Osteocyte (in vitro differentiated cells): ENCODE data around the gene SPECC1. TPM values are rescaled to one million over a fixed set of nuclear protein-coding genes. Genes with fewer than 3 reads are reported as not detected.

Experiments
- DNase-seq: peaks from one replicate; pipeline ENCODE4 v3.0.0; 2021; ENCODE audit warnings: mixed read lengths; ENCODE audit not compliant: unreplicated experiment; ENCODE audit errors: extremely low spot score
- H3K27ac Mint-ChIP-seq: one replicate; pipeline ENCODE4 v1.8.0; 2021; ENCODE audit warnings: mild to moderate bottlenecking, mixed read lengths; ENCODE audit not compliant: unreplicated experiment
- H3K27me3 Mint-ChIP-seq: one replicate; pipeline ENCODE4 v1.8.0; 2021; ENCODE audit warnings: mixed read lengths; ENCODE audit not compliant: unreplicated experiment
- H3K36me3 Mint-ChIP-seq: one replicate; pipeline ENCODE4 v1.8.0; 2021; ENCODE audit warnings: mixed read lengths; ENCODE audit not compliant: unreplicated experiment
- H3K4me1 Mint-ChIP-seq: one replicate; pipeline ENCODE4 v1.8.0; 2021; ENCODE audit warnings: mixed read lengths; ENCODE audit not compliant: unreplicated experiment
- H3K4me3 Mint-ChIP-seq: one replicate; pipeline ENCODE4 v1.8.0; 2021; ENCODE audit warnings: mild to moderate bottlenecking, moderate library complexity, mixed read lengths; ENCODE audit not compliant: unreplicated experiment
- H3K9me3 Mint-ChIP-seq: one replicate; pipeline ENCODE4 v1.8.0; 2021; ENCODE audit warnings: mixed read lengths; ENCODE audit not compliant: unreplicated experiment
- total RNA-seq: library from RNA; stranded (reverse); gene quantifications from 2 replicates; pipeline ENCODE4 v1.2.1, GENCODE V29; 2021
- TF ChIP-seq, protein P1 (sequence below): fragments of 200-600 bp; sonication (generic); IDR thresholded peaks from 2 replicates; pipeline ENCODE4 v1.5.0; 2021; ENCODE audit warnings: antibody characterized with exemption, mild to moderate bottlenecking, moderate library complexity

SPECC1 gene
- total RNA-seq, 1 donor from 2014 or later, result 12.1 TPM

DNA sequence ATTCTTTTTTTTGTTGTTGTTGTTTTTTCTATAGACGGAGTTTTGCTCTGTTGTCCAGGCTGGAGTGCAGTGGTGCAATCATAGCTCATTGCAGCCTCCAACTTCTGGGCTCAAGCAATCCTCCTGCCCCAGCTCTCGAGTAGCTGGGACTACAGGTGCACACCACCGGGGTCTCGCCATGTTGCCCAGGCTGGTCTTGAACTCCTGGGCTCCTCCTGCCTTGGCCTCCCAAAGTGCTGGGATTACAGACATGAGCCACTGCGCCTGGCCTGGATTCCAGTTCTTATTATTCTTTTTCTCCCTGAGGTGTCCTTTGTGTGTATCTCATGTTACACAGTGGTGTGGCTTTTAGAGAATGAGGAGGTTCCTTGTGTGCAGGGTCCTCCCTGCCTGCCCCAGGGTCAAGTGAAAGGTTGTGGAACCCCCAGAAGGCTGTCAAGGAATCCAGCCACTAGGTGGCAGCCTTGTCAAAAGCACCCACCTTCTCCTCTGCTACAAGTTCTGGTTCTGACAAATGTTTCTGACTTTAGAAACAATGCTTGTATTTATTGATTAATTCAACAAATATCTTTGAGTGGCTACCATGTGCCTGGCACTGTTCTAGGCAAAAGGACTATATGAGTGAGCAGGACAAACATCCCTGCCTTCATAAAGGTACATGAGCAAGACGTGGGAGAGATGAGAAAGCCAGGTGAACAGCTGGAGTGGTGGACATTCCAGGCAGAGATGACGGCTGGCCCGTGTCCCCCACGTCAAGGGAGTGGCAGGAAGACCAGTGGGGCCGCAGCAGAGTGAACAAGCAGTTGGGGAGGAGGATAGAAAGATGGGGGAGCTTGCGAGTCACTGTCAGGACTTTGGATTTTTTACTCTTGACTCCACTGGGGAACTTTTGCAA is 112.4 kb downstream of the SPECC1 start:
- TF ChIP-seq, protein P1, sequence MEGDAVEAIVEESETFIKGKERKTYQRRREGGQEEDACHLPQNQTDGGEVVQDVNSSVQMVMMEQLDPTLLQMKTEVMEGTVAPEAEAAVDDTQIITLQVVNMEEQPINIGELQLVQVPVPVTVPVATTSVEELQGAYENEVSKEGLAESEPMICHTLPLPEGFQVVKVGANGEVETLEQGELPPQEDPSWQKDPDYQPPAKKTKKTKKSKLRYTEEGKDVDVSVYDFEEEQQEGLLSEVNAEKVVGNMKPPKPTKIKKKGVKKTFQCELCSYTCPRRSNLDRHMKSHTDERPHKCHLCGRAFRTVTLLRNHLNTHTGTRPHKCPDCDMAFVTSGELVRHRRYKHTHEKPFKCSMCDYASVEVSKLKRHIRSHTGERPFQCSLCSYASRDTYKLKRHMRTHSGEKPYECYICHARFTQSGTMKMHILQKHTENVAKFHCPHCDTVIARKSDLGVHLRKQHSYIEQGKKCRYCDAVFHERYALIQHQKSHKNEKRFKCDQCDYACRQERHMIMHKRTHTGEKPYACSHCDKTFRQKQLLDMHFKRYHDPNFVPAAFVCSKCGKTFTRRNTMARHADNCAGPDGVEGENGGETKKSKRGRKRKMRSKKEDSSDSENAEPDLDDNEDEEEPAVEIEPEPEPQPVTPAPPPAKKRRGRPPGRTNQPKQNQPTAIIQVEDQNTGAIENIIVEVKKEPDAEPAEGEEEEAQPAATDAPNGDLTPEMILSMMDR, result peak; percentile 96
- Mint-ChIP-seq H3K36me3 (no peaks in the 10 kb centered on the region), H3K4me3 (no peak overlapping the region), H3K9me3 (no peaks in the 10 kb centered on the region), H3K27ac (no peak overlapping the region), H3K4me1 (peaks cover 2% of the 10 kb centered on the region), H3K27me3 (peaks cover 46% of the 10 kb centered on the region)
- DNase-seq, result peak; percentile 83

DNA sequence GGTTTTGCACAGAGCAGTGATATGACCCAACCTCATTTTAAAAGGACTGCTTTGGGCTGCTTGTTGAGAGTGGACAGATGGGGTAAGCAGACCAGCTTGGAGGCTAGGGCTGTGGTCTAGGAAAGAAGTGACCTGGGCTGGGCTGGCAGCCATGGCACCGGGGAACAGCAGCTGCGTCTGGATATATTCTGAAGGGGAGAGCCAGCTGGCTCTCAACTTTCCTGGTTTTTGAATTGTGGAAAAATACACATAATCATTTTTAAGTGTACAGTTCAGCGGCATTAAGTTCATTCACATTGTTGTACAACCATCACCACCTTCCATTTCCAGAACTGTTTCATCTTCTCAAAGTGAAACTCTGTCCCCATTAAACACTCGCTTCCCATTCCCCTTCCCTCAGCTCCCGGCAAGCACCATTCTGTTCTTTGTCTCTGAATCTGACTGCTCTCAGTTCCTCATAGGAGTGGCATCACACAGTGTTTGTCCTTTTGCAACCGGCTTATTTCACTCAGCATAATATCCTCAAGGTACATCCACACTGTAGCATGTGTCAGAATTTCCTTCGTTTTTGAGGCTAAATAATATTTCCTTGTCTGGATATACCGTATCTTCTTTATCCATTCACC is 113.2 kb downstream of the SPECC1 start:
- Mint-ChIP-seq H3K36me3 (no peaks in the 10 kb centered on the region), H3K27me3 (peaks cover 52% of the 10 kb centered on the region), H3K9me3 (no peaks in the 10 kb centered on the region), H3K27ac (no peak overlapping the region), H3K4me1 (no peaks in the 10 kb centered on the region), H3K4me3 (no peak overlapping the region)
- peak; percentile 32 for DNase-seq
- TF ChIP-seq, protein P1, result no peak

DNA sequence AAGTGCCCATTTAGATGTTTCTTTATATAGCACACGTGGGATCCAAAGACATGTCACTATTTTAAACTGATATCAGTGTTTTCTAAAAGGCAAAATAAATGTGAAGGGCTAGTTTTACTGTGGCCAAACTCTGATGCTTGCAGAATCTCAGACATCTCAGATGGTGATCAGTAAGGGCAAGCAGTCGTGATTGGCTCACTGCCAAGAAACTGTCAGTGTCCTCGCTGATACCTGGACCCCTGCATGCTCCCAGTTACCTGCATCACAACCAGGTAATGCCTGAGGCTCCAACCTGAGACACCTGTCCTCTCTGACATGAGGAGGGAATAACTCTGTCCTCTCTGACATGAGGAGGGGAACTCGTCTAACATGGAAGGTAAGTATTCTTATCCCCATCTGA is 114.0 kb downstream of the SPECC1 start:
- Mint-ChIP-seq H3K4me1 (no peaks in the 10 kb centered on the region), H3K36me3 (no peaks in the 10 kb centered on the region), H3K27ac (no peak overlapping the region), H3K27me3 (peaks cover 59% of the 10 kb centered on the region), H3K9me3 (no peaks in the 10 kb centered on the region), H3K4me3 (no peak overlapping the region)
- peak; percentile 51 for DNase-seq
- TF ChIP-seq, protein P1, result no peak

DNA sequence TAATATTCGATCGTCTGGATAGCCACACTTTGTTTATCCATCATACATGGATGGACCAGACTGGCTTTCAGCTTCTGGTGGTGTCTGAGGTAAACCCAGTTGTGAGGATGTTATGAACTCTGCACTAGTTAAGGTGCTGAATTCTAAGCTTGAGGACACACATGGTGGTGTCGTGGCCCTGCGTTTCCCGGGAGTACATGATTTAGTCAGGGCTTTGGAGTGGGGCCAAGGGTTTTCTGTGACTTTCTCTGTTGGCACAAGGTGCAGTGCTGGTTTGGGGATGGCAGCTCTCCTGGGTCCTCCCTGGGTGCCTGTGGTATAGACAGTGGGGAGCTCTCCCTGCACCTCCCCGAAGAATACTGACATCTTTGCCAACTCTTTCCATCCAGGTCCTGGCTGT is 116.6 kb downstream of the SPECC1 start:
- Mint-ChIP-seq H3K4me3 (no peak overlapping the region), H3K9me3 (peaks cover 3% of the 10 kb centered on the region), H3K27ac (no peak overlapping the region), H3K4me1 (no peaks in the 10 kb centered on the region), H3K27me3 (peaks cover 65% of the 10 kb centered on the region), H3K36me3 (no peaks in the 10 kb centered on the region)
- TF ChIP-seq, protein P1, result no peak
- DNase-seq, result peak; percentile 63

DNA sequence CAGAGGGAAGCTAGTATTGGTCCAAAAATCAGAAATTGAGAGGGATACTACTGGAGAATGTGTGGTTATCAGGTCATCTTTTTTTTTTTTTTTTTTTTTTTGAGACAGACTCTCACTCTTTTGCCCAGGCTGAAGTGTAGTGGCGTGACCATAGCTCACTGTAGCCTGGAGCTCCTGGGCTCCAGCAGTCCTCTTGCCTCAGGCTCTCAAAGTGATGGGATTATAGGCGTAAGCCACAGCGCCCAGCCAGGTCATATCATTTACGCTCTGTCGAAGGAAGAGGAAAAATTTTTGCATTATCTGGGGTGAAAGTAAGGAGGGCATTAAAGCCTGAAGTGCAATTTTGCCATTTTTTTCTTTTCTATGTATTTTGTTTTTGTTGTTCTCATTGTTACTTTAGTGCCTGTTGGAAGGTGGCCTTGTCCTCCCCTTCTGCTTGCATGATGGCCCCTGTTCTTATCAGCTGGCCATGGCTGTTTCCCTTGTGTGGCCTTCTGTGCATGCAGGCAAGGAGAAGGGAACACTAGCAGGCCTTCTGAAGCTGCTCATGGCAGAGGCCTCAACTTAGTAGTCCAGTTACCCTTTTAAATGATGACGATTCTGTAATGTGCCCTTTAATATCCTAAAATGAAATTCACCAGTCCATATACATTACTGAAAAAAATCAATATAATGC is 118.3 kb downstream of the SPECC1 start:
- no peak for DNase-seq
- H3K9me3 Mint-ChIP-seq, result peaks cover 4% of the 10 kb centered on the region
- no peaks in the 10 kb centered on the region for H3K36me3 Mint-ChIP-seq
- TF ChIP-seq, protein P1, result no peak
- H3K27me3 Mint-ChIP-seq, result peaks cover 57% of the 10 kb centered on the region
- no peaks in the 10 kb centered on the region for H3K4me1 Mint-ChIP-seq
- no peak overlapping the region for H3K27ac Mint-ChIP-seq
- H3K4me3 Mint-ChIP-seq, result no peak overlapping the region
